HG03342 (cell line): Measurements from ENCODE around the gene LIN54.
A peak's percentile ranks its signal among the peaks of the same experiment; 100 is the strongest.
"Not testable (repeated sequence)": the region's sequence is repeated elsewhere in the genome, so short reads cannot be mapped to it uniquely, and the experiment has no call there.

ENCODE experiments used
- ATAC-seq: cut with Tn5 transposase; IDR thresholded peaks from one replicate; pipeline ENCODE4 v1.9.1; 2021; ENCODE audit warnings: mild to moderate bottlenecking, moderate library complexity; ENCODE audit not compliant: unreplicated experiment

LIN54 gene

DNA sequence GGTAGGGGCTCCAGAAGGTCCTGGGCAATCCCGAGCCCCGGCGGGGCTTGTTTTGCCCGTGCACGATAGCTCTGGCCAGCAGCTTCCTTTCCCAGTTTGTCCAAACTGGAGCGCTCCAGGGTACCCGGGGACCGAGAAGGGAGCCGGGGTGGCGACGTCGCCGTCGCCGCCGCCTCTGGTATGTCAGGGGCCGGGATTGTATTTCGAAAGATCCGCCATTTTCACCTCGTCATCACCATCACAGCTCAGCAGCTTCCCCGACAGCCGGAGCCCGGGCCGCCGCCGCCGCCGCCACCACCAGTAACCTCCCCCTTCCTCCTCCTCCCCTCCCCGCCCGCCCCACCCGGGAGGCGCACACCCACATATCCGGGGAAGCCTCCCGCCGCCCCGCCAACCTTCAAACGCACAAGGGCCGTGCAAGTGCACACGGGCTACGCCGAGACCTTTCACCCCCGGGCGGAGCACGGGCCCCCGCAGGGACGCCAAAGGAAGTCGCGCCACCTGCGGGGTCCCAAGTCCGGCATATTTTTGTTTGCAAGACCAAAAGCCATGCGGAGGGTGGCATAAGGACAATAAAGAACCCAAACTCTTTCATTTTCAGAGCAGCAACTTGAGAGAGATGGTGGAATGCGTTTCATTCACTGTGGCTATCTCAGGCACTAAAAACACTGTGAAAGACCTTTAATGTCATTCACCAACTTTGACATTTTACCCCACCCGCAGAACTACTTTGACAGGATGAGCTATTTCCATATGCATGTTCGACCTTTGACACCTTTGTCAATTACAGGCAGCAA lies at the start of gene LIN54:
Gene LIN54, minus strand, starts transcription at position 302 of the 797 bp plus-strand sequence. CDS start 25,979 bp downstream, outside the sequence.
- peak; percentile 42 for ATAC-seq

DNA sequence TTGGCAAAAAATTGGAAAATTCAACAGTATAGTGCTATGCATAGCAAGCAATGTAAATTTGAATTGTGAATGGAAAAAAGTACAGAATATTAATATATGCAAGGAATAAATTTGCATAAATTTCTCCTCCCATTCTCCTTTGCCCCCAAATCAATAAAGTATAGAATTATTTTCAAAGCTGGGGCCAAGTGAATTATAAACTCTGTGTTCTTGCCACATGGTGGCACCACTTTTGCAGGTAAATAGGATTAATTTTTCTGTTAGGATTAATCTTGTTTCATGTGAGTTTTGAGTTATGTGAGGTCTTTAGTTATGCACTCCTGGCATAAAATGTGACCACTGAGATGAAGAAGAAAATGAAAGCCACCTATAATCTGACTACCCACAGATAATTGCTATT lies 44.3 kb upstream of the LIN54 start:
- no peak for ATAC-seq

DNA sequence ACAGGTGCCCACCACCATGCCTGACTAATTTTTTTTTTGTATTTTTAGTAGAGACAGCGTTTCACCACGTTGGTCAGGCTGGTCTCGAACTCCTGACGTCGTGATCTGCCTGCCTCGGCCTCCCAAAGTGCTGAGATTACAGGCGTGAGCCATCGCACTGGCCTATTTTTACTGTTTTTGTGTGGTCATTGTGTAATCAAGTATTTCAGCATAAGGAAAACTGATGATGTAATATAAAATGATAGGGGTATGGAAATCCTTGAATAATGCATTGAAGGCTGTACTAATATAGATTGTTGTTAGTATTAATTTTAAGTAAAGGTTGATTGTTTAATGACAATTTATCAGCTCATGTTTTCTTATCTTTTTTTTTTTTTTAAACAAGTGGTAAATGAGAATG lies 38.2 kb upstream of the LIN54 start:
- not testable (repeated sequence) for ATAC-seq

DNA sequence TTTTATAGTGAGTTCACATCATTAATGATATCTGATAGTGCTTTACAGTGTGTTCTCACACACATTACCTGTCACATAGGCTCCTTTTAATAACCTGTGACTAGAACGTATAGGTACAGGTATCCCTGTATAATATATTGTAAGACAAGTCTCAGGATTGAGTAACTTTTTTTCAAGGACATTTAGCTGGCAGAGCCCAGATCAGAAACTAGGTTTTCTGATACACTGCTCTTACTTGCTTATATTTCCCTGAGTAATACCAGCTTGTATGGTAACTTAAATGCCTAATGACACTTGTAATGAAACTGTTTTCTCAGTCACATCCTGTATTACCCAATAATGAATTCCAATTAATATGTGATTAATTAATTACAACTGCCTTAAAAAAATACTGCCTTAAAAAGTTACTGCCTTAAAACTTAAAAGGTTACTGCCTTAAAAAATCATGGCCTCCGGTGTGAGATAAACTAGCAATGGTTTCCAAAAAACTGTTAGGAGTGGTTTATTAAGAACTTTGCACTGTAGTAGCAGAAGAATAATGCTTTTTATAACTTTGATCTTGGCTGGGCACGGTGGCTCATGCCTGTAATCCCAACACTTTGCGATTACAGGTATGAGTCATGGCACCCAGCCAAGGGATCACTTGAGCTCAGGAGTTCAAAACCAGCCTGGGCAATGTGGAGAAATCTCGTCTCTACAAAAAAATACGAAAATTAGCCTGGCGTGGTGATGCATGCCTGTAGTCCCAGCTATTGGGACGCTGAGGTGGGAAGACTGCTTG lies 36.3 kb upstream of the LIN54 start:
- no peak for ATAC-seq

DNA sequence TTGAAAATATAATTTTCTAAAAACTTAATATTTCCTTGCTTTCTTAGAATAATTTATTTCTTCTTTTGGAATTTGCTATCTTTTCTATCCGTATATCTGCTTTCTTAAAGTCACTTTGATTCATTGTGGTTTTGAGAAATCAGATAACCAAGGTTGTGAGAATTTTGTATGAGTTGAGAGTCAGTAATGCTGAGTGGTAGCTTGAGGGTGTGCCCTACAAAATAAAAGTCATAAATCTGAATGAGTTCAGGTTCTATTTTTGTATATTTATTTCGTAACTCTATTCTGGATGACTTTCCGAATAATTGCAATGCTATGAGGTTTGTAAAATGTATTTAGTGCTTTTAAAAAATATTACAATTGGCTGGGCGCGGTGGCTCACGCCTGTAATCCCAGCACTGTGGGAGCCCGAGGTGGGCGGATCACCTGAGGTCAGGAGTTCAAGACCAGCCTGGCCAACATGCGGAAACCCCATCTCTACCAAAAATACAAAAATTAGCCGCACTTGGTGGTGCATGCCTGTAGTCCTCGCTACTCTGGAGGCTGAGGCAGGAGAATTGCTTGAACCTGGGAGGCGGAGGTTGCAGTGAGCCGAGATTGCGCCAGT lies 33.3 kb upstream of the LIN54 start:
- ATAC-seq = no peak

DNA sequence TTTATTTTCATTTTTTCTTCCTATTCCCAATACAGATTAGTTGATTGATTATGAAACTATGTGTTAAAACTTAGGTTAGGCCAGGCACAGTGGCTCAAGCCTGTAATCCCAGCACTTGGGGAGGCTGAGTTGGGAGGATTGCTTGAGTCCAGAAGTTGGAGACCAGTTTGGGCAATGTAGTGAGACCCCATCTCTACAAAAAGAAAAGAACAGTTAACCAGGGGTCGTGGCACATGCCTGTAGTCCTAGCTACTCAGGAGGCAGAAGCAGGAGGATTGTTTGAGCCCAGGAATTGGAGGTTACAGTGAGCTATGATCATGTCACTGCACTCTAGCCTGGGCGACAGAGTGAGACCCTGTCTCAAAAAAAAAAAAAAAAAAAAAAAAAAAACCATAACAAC lies 32.5 kb upstream of the LIN54 start:
- ATAC-seq = not testable (repeated sequence)

DNA sequence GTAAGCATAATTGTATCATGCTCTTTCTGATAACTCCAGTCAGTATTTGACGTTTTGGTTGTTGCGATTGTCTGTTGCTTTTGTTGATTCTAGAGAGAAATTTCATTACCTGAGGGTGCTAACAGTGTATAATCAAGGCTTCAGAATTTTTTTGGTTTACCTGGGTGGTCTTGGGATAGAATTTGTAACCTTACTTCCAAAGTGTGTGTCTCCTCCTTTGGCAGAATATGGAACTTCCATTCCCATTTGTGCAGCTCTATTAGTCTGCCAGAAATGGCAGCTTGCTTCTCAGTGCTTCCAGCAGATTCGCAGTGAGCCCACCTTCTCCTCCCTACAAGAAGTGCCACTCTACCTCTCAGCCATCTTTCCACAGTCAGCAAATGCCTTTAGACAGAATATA lies 29.6 kb upstream of the LIN54 start:
- no peak for ATAC-seq

DNA sequence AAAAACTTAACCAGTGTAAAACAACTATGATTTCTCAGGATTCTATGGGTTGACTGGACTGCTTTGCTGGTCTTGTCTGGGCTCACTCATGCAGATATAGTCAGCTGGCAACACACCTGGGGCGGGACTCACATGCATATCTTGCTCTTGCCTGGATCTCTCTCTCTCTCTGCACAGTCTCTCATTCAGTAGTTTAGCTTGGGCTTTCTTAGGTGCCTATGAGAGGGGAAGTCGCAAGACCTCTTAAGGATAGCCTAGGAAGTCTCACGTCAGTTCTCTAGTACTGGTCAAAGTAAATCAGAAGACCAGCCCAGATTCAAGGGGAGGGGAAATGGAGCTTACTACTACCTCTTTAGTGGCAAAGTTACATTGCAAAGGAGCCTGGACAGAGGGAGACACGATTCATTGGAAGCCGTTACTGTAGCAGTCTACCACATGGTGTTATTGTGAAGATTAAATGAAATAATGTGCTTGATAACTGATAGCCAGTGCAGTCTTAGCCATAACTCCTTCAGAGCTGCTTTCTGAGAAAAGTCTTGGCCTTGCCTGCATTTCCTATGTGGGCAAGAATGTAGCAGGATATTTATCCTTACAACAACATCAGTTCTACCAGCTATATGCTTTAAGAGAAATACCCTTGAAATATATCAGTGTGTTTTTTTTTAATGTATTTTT lies 26.5 kb upstream of the LIN54 start:
- ATAC-seq = no peak

DNA sequence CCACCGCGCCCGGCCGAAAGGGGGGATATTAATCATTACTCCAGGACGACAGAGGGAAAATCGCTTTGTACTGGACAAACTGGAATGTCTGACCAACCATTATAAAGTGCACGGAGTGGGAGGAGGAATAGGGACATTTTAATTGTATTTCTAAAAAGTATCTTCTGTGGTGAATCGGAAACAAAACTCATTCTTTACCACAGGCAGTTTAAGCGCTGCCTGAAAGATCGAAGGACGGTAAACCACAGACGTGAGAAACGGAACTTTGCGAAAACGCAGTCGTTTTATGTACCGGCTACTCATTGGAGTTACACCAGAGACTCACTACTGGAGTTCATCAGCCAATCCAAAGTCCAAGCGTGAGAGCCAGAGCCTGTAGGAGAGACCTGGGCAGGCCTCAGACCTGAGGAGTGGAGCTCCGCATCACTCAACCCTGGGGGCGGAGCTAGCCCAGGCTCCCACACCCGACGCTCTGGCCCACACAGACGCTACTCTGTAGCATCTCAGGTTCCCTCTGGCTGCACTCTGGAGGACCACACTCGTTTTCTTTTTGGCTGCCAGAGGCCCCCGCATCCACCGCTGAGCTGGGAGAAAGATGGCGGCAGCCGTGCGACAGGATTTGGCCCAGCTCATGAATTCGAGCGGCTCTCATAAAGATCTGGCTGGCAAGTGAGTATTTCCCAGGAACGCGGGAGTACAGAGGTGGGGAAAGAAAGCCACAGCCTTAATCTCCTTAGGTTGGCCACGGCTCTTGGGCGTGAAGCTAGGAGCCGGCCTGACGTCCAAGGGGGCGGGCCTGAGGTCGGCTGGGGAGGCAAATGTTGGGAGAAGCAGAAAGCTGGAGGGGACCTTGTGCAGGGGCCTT lies 24.2 kb upstream of the LIN54 start, which contains the start of gene COPS4:
Gene COPS4, plus strand, starts transcription at position 554 of the 865 bp plus-strand sequence. Its CDS starts 42 bp downstream, at position 596.
- ATAC-seq = peak; percentile 99

DNA sequence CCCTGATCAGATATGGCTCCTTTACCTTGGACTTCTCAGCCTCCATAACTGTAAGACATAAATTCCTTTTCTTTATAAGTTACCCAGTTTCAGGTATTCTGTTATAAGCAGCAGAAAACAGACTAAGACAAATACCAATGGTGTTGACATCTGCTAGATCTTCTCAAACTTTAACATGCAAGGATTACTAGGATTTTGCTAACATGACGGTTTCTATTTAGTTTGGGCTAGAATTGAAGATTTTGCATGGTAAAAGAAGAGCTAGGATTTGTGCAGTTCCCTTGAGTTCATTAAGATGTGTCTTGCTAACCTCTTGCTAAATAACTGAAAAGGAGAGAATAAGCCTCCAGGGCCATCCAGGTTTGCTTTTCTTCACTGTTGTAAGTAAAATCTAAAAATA lies 19.1 kb upstream of the LIN54 start:
- no peak for ATAC-seq

DNA sequence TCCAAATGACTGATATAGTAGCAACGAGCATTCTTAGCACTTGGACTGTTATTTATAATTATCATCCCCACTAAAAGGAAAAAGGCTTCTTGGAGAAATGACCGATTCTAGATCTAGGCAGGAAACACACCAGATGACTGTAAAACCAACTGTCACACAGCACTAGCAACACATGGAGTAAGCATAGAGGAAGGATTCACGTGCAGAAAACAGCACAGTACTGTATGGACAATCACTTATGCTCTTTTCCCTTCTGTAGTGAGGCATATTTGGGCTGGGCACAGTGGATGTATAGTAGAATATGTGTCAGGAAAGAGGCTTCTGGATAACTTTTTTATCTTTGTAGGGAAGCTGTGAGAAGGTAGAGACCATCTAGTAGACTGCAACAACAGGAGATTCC lies 18.4 kb upstream of the LIN54 start:
- ATAC-seq = no peak

DNA sequence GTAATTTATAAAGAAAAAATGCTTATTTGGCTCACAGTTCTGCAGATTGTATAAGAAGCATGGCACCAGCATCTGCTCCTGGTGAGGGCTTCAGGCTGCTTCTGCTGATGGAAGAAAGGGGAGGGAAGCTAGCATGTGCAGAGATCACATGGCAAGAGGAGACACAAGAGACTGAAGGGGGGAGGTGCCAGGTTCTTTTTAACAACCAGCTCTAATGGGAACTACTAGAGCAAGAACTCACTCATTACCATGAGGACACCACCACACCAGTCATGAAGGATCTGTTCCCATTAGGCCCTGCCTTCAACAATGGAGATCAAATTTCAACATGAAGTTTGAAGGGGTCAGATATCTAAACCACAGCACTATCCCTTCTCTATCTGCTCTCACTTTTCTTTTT lies 14.9 kb upstream of the LIN54 start:
- no peak for ATAC-seq

DNA sequence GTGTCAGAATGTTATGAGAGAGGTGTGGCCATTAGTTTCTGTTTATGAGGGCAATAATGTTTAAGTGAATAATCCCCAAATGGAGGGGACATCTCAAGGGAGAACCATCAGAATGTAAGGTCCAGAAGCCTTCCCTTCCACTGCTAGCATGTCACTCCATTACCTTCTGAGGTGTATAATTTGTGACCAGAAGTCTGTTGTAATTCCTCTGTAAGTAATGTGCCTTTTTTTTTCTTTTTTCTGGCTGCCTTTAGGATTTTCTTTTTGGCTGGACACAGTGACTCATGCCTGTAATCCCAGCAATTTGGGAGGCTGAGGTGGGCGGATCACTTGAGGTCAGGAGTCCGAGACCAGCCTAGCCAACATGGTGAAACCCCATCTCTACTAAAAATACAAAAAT lies 13.6 kb upstream of the LIN54 start:
- no peak for ATAC-seq

DNA sequence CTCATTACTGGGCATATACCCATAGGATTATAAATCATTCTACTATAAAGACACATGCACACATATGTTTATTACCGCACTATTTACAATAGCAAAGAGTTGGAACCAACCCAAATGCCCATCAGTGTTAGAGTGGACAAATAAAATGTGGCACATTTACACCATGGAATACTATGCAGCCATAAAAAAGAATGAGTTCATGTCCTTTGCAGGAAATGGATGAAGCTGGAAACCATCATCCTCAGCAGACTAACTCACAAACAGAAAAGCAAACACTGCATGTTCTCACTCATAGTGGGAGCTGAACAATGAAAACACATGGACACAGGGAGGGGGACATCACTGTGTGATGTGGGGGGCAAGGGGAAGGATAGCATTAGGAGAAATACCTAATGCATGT lies 13.0 kb upstream of the LIN54 start:
- not testable (repeated sequence) for ATAC-seq

DNA sequence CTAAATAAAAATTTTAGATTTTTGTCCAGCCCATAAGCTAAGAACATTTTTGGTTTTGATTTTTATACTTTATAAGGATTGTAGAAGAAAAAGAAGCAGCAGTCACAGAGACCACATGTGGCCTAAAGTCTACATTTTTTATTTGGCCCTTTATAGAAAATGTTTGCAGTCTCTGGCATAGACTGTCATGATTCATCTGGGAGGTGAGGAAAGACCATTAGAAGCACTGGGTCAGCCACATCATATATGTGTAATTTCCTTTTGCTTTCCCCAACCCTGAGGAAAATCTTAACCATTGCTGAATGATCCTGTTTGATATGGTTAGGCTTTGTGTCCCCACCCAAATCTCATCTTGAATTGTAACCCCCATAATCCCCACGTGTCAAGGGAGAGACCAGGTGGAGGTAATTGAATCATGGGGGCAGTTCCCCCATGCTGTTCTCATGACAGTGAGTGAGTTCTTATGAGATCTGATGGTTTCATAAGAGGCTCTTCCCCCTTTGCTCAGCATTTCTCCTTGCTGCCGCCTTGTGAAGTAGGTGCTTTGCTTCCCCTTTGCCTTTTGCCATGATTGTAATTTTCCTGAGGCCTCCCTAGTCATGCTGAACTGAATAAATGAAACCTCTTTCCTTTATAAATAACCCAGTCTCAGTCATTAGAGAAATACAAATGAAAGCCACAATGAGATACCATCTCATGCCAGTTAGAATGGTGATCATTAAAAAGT lies 12.3 kb upstream of the LIN54 start:
- no peak for ATAC-seq

DNA sequence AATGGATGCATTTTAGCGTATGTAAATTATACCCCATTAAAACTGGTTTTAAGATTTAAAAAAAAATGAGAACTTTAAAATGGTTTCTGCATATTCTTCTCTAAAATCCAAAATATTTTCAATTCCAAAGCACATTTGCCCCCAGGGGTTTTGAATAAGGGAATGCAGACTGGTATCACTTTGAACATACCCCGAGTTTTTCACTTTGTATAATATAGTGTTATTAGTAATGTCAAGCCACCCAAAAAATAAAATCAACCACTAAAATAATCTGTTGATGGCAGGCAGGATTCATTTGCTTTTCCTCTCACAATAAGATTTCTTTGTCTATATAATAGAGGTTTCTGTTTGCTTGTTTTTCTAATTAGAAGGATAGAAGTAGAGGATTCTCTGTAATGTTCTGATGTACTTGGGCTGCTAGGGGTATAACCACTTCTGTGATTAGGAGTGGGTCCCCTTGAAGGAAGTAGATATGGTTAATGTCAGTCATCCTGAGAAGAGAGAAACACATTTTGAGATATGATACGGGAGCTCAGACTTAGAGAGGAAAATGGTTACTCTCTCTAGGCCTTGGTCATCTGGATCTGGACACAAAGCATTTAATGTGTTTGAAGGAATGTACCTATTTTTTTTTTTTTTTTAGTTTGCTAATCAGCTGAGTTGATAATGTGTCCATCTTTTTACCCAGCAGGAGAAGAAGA lies 9.3 kb upstream of the LIN54 start:
- ATAC-seq = peak; percentile 64

DNA sequence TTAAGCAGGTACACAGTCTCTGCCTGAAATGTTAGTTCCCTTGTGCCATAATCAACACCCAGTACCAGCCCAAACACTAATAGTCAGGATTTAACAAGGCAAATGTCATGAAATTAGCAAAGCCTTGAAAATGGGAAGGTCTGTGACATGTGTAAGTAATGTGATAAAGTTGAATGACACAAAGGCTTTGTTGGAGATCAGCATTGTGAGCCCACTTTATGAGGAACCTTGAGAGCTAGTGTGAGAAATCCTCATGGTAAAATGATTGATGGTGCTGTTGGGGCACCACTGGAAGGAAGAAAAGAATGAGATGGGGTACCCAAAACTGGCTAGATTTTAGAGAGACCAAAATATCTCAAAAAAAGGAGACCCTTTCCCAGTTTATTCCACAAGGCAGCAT lies 3.3 kb upstream of the LIN54 start:
- no peak for ATAC-seq

DNA sequence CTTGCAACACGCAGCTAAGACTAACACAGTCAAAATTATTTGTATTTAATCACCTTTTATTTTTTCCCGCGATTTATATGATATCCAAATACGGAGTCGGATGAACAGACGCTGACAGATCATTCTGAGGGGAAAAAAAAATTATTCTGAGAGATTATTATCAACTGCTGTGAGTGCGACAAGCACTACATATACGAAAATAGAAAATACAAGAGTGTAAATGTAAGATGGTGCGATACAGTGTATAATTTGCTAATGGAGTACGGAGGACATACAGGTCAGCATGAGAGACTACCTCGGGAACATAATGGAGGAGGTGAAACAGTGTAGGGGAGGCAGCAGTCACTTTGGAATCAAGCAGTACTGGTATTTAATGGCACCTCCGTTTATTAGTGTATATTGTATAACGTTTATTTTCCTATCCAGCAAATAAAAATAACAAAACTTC lies 2.8 kb upstream of the LIN54 start:
- no peak for ATAC-seq
